GM21576 (cell line): ENCODE measurements around the gene STK32C.
"Not testable (repeated sequence)": the region's sequence is repeated elsewhere in the genome, so short reads cannot be mapped to it uniquely, and the experiment has no call there.

Experiments
- ATAC-seq: cut with Tn5 transposase; IDR thresholded peaks from one replicate; pipeline ENCODE4 v1.9.1; 2021; ENCODE audit warnings: mild to moderate bottlenecking, moderate library complexity; ENCODE audit not compliant: unreplicated experiment

Gene STK32C

DNA sequence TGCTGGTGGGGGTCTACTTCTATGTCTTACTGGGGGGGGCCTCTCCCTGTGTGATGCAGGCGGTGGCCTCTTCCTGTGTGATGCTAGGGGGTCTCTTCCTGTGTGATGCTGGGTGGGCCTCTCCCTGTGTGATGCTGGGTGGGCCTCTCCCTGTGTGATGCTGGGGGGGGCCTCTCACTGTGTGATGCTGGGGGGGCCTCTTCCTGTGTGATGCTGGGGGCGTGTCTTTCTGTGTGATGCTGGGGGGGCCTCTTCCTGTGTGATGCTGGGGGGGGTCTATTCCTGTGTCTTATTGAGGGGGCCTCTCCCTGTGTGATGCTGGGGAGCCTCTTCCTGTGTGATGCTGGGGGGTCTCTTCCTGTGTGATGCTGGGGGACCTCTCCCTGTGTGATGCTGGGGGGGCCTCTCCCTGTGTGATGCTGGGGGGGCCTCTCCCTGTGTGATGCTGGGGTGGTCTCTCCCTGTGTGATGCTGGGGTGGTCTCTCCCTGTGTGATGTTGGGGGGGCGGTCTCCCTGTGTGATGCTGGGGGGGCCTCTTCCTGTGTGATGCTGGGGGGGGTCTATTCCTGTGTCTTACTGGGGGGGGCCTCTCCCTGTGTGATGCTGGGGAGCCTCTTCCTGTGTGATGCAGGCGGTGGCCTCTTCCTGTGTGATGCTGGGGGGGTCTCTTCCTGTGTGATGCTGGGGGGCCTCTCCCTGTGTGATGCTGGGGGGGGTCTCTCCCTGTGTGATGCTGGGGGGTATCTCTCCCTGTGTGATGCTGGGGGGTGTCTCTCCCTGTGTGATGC, 146.7 kb downstream of the STK32C start:
- not testable (repeated sequence) for ATAC-seq

GRCh38 chr10:132160231-132160630, 147.5 kb downstream of the STK32C start:
- not testable (repeated sequence) for ATAC-seq

DNA sequence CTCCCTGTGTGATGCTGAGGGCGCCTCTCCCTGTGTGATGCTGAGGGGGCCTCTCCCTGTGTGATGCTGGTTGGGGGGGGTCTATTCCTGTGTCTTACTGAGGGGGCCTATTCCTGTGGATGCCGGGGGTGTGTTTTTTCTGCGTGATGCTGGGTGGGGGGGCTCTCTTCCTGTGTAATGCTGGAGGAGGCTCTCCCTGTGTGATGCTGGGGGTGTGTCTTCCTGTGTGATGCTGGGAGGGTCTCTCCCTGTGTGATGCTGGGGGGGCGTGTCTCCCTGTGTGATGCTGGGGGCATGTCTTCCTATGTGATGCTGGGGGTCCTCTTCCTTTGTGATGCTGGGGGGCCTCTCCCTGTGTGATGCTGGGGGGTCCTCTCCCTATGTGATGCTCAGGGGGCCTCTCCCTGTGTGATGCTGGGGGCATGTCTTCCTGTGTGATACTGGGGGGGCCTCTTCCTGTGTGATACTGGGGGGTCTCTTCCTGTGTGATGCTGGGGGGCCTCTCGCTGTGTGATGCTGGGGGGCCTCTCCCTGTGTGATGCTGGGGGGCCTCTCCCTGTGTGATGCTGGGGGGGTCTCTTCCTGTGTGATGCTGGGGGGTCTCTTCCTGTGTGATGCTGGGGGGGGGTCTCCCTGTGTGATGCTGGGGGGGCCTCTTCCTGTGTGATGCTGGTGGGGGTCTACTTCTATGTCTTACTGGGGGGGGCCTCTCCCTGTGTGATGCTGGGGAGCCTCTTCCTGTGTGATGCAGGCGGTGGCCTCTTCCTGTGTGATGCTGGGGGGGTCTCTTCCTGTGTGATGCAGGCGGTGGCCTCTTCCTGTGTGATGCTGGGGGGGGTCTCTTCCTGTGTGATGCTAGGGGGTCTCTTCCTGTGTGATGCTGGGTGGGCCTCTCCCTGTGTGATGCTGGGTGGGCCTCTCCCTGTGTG, 148.2 kb downstream of the STK32C start:
- not testable (repeated sequence) for ATAC-seq

- ATAC-seq = no peak
These were observed 148.9 kb downstream of the STK32C start for GRCh38 chr10:132158823-132159222.

GRCh38 chr10:132158122-132158741, 149.5 kb downstream of the STK32C start:
- no peak for ATAC-seq
